Measurements from ENCODE around the gene GABRG3.
A peak's percentile ranks its signal among the peaks of the same experiment; 100 is the strongest.

Gene GABRG3

DNA sequence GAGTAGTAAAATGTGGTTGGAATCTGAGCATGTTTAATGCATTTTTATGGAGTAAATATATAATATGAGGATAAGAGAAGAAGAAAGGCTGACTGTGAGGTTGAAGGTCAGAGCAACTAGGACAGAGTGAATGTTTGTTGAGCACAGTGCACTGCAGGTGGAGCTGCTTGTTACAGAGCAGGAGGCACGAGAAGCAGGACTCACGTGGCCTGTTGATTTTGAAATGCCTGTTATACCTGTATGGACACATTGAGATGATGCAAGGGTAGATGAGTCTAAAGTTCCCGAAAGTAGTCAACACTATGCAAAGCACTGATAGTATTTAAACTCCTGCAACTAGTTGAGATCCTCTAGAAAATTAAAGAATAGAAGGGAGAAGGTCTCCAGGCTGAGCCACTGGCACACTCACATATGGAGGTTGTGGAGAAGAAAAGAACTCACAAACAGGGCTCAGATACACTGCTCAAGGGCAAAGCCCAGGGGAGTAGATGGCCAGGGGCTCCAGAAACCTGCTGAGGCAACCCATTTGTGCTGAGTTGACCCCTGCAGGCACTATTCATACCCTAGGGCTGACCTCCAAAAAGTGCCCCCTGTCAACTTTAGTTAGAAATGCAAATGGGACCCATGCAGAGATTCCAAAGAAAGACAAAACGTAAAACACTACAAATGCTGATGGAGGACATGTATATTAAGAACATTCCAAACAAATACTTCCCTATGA, 541.5 kb downstream of the GABRG3 start:
- Mint-ChIP-seq H3K27ac (no peak overlapping the region), H3K4me3 (no peak overlapping the region), H3K27me3 (no peaks in the 10 kb centered on the region), H3K4me1 (no peaks in the 10 kb centered on the region), H3K36me3 (no peaks in the 10 kb centered on the region), H3K9me3 (peaks cover 11% of the 10 kb centered on the region)
- ATAC-seq = no peak

DNA sequence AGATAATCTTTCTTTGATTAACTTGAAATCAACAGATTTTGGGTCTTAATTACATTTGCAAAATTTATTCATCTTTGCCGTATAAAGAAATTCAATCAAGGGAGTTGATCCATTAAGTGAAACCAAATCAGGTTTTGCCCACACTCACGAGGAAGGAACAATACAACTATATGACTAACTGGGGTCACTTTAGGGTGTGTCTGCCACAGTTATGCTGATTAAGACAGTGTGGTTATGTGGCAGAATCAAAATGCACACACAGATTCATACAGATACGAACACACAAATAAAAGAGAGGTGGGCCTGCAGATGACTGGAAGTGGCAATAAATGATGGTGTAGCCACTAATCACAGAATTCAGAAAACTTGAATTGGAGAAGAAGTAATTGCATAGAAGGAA, 543.5 kb downstream of the GABRG3 start:
- no peak for ATAC-seq
- Mint-ChIP-seq H3K4me3 (no peak overlapping the region), H3K27ac (no peak overlapping the region), H3K27me3 (no peaks in the 10 kb centered on the region), H3K4me1 (no peaks in the 10 kb centered on the region), H3K36me3 (no peaks in the 10 kb centered on the region), H3K9me3 (peaks cover 13% of the 10 kb centered on the region)

DNA sequence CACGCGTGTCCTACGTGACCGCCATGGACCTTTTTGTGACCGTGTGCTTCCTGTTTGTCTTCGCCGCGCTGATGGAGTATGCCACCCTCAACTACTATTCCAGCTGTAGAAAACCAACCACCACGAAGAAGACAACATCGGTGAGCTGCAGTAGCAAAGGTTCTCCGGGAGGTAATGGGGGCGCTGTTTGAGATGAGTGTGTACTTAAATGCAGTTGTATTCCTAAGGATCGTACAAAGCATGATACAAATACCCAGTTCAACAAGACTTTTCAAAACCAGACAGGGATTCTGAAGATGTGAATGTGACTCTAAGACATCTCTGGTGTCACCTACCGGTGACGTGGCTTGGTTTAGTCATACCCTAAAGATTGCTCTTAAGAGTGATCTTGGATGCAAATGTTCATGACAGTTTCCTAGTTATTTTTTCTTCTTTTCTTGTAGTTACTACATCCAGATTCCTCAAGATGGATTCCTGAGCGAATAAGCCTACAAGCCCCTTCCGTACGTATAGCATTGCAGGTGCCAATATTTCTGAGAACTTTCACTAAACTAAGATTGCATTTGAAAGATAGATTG, 556.6 kb downstream of the GABRG3 start:
- H3K9me3 Mint-ChIP-seq = peaks cover 17% of the 10 kb centered on the region
- no peak overlapping the region for H3K4me3 Mint-ChIP-seq
- H3K27ac Mint-ChIP-seq = no peak overlapping the region
- no peaks in the 10 kb centered on the region for H3K27me3 Mint-ChIP-seq
- H3K4me1 Mint-ChIP-seq = no peaks in the 10 kb centered on the region
- no peaks in the 10 kb centered on the region for H3K36me3 Mint-ChIP-seq
- ATAC-seq = no peak

DNA sequence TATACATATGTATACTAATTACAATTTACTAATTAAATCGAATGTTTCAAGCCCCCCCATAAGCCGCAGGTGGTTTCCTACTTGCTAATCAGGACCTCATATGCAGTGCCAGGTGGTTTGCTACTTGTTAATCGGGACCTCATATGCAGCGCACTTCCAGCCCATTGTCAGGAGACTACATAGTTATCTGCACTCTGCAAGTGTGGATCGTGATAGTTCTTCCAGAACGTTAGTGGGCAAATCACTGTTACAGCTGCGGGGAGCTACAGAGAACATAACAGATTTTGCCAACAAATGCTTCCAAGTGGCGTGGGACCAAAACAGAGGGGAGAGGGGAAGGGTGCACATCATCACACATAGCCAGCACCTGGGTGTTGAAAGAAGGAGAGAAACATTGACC, 558.4 kb downstream of the GABRG3 start:
- ATAC-seq = no peak
- H3K4me1 Mint-ChIP-seq = no peaks in the 10 kb centered on the region
- H3K27ac Mint-ChIP-seq = no peak overlapping the region
- H3K36me3 Mint-ChIP-seq = no peaks in the 10 kb centered on the region
- H3K27me3 Mint-ChIP-seq = no peaks in the 10 kb centered on the region
- H3K4me3 Mint-ChIP-seq = no peak overlapping the region
- peaks cover 13% of the 10 kb centered on the region for H3K9me3 Mint-ChIP-seq

DNA sequence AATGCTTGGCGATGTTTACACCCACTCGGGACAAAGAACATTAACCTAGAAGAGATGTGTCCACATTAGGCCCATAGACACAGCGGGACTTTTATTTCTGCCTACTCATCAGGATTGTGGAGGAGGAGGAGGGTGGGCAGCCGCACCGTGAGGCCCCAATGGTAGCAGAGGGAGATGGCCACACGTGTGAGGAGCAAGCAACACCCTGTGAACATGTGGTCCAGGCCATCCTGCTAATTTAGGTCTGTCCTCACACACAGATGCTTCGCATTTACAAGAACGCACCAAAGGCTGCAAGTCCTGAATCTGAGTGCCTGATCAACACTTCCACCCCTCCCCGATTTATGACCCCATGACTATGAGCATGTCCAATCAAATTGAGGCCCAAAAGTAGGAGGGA, 560.0 kb downstream of the GABRG3 start:
- Mint-ChIP-seq H3K36me3 (no peaks in the 10 kb centered on the region), H3K27ac (no peak overlapping the region), H3K4me1 (no peaks in the 10 kb centered on the region), H3K9me3 (peaks cover 10% of the 10 kb centered on the region), H3K4me3 (no peak overlapping the region), H3K27me3 (no peaks in the 10 kb centered on the region)
- no peak for ATAC-seq

DNA sequence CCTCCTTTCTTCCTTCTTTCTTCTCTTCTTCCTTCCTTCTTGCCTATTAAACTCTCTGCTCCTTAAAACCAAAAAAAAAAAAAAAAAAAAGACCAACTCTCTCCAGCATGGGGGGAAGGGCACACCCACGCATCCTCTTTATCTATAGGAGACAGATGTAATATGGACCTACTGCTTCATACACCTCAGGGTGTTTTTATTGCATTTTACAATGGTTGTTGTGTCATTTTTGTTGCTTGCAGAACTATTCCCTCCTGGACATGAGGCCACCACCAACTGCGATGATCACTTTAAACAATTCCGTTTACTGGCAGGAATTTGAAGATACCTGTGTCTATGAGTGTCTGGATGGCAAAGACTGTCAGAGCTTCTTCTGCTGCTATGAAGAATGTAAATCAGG, 561.4 kb downstream of the GABRG3 start:
- ATAC-seq = no peak
- Mint-ChIP-seq H3K4me3 (no peak overlapping the region), H3K4me1 (no peaks in the 10 kb centered on the region), H3K36me3 (no peaks in the 10 kb centered on the region), H3K27ac (no peak overlapping the region), H3K27me3 (no peaks in the 10 kb centered on the region), H3K9me3 (peaks cover 5% of the 10 kb centered on the region)

DNA sequence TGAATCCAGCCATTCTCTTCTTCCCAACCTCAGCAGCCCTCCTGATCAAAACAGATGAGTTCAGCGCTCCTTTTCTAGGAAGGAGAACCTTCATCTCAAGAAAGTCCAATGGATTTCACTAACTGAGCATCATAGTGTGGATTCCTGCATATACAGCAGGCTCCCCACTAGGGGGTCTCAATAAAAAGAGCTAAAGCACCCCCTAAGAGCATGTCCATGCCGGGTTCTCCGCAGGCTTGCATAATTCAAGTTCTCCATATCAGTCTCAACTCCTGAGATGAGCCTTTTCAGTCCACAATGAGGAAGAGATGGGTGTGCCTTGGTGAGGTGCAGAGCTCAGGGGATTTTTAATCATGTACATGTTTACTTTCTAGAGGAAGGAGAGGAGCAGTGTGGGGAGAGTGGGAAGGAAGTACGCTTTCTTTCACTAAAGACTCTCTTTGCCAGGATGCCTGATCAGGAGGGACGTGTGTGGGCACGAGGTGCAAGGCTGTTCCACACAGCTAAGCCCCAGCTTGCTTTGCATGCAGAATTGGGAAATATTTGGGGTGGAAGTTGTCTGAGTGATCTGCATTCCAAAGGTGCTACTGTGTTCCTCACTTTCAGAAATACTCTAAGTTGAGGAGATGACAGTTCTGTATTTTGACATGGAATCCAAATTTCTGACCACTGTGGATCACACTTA, 564.6 kb downstream of the GABRG3 start:
- Mint-ChIP-seq H3K27ac (no peak overlapping the region), H3K27me3 (no peaks in the 10 kb centered on the region), H3K4me1 (no peaks in the 10 kb centered on the region), H3K9me3 (peaks cover 2% of the 10 kb centered on the region), H3K36me3 (peaks cover 2% of the 10 kb centered on the region), H3K4me3 (no peak overlapping the region)
- ATAC-seq = no peak

DNA sequence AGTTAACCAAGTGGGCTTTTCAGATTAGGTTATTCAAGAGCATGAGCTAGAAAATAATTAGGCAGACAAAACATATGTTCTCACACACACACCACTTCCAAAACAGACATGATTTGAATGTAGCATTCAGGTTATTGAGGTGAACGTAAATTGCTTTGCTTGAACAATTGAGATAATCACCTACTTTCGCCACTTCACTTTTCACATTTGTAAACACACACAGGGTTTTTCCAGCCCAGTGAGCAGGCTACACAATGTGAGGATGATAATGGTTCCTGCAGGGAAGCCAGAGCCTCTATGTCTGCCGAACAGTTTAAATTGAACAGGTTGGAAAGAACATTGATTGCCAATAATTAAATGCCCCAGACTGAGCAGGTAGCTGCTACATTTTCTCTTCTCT, 567.3 kb downstream of the GABRG3 start:
- Mint-ChIP-seq H3K4me3 (no peak overlapping the region), H3K36me3 (peaks cover 4% of the 10 kb centered on the region), H3K27ac (no peak overlapping the region), H3K9me3 (peaks cover 4% of the 10 kb centered on the region), H3K27me3 (no peaks in the 10 kb centered on the region), H3K4me1 (no peaks in the 10 kb centered on the region)
- ATAC-seq = no peak

DNA sequence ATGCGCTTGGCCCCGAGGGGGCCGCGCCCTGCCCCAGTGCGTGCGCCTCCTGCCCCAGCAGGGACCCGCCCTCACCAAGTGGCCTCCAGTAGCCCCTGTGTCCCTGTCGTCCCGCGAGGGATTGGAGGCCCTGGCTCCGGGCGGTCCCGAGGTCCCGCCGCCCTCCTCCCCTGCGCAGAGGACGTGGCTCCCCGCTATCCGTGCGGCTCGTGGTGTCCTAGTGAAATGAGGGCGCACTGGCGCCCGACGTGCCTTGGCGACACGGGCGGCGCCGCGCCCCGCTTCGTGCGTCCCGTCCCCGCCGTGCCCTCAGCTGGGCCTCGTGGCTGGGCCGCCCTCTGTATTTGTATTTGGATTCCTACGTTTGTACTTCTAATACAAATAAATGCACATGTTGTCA, 570.6 kb downstream of the GABRG3 start:
- Mint-ChIP-seq H3K36me3 (peaks cover 4% of the 10 kb centered on the region), H3K9me3 (peaks cover 4% of the 10 kb centered on the region)

DNA sequence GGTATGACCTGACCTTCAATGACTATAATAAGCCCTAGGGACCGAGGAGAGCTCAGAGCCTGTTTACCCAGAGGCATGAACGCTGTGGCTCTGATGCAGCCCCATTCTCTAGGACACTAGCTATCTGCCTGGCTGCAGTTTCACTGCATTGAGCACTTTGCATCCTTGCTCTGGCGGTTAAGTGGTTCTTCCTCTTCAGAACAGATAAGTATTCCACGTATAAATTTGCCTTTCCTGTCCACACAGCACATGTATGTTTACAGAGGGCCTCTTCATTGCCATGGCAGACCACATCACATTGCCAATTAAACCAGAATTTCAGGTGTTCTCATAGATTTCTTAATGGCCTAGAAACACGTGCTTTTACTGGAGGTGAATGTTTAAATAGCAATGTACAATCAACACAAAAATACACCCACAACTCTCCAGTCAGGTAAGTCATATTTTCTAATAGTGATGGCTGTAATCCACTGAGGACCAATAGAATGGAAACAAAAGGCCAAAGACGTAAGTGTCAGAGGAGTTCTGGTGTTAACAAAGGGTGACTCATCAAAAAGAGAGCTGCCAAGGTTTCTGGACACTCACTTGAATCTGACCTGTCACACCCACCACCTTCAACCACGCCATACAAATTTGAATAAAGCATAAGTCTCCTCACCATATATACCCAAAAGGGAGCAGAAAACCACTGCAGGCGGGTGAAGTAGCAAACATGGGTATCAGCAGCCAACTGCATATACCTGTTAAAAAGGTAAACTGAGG, 574.7 kb downstream of the GABRG3 start:
- Mint-ChIP-seq H3K9me3 (peaks cover 2% of the 10 kb centered on the region), H3K36me3 (peaks cover 2% of the 10 kb centered on the region), H3K4me3 (no peak overlapping the region), H3K27me3 (no peaks in the 10 kb centered on the region), H3K4me1 (no peaks in the 10 kb centered on the region), H3K27ac (no peak overlapping the region)
- ATAC-seq = no peak

More for the DNA sequence above, 570.6 kb downstream of the GABRG3 start:
- no peaks in the 10 kb centered on the region for H3K4me1 Mint-ChIP-seq
- ATAC-seq = peak; percentile 47
- H3K4me3 Mint-ChIP-seq = no peak overlapping the region
- no peaks in the 10 kb centered on the region for H3K27me3 Mint-ChIP-seq
- H3K27ac Mint-ChIP-seq = no peak overlapping the region

DNA sequence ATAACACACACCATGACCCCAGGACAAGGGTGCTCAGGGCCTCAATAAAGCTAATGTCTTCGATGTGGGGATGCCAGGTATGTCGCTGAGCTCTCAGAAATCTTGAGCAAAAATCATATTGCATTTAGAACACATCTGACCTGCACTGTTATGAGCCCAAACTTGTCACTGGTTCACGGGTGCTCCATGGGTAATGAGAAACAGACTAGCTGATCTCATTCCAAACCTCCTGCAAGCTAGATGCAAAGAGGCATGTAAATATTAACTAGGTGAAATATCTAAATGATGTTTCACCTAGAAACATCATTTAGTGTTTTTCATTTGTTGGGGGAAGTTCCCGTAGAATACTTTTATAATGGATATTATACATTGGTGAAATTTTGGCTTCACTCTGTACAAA, 578.8 kb downstream of the GABRG3 start:
- Mint-ChIP-seq H3K4me1 (no peaks in the 10 kb centered on the region), H3K4me3 (no peak overlapping the region), H3K9me3 (no peaks in the 10 kb centered on the region), H3K27ac (no peak overlapping the region), H3K36me3 (no peaks in the 10 kb centered on the region), H3K27me3 (no peaks in the 10 kb centered on the region)
- no peak for ATAC-seq

DNA sequence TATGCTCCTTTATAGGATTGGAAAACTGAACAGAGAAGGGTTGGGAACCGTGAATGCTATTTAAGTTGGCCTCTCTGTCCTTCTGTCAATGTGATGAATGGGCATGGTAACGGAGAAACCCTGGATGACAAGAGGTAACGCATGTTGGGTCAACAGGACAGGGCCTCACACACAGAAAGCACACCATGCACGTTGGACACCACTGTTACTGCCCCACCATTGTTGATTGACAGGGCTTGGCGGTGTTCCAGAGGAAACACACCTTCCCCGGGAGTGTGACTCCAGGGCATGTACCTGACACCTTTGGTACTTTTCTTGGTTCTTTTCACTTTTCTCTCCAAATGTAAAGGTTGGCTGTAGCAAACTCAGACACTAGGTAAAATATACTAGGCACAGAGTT, 579.7 kb downstream of the GABRG3 start:
- Mint-ChIP-seq H3K4me1 (no peaks in the 10 kb centered on the region), H3K9me3 (peaks cover 3% of the 10 kb centered on the region), H3K36me3 (no peaks in the 10 kb centered on the region), H3K27me3 (no peaks in the 10 kb centered on the region), H3K27ac (no peak overlapping the region), H3K4me3 (no peak overlapping the region)
- ATAC-seq = no peak

DNA sequence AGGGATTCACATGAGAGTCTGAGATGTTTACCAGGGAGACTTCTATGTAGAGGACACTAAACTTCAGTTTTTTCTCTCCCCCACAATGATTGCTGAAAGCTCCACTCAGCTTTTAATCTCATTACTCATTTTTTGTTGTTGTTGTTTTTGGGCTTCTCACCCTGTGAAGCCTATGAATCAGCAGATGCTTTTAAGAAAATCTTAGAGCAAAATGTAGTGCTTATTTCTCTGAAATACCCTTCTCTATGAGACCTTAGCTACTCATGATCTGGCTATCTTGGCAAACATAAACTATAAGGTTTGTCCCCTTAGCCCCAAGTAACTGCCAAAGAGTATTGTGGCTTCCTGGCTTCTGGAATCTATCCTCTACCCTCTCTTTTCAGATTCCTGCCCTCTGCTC, 590.8 kb downstream of the GABRG3 start:
- Mint-ChIP-seq H3K36me3 (no peaks in the 10 kb centered on the region), H3K27me3 (no peaks in the 10 kb centered on the region), H3K4me3 (no peak overlapping the region), H3K27ac (no peak overlapping the region), H3K9me3 (peaks cover 16% of the 10 kb centered on the region), H3K4me1 (no peaks in the 10 kb centered on the region)
- ATAC-seq = no peak

DNA sequence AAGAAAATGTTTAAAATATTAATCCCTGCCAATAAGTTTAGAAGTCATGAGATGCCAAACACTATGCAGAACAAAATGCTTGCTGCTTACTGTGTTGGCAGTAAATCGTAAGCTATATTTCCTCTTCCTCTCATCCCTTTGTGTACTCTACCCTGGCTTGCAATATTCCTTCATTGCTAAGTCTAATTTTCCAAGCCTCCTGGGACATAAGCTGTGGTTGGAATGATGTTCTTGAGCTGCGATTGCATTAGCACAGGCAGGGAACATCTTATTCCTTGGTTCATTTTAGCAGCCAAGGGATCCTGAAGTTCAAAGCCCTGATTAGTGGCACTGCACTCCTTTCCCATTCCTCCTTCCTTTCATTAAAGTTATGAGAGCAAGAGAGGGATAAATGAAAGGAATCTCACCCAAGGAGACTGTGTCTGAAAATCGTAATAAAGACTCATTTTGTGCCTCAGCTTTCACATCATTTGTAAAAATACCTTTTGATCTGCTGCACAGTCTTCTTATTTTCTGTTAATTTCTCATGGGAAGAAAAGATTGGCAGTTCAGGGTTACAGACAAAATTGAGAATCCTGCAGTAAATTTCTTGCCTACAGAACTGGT, 592.9 kb downstream of the GABRG3 start:
- Mint-ChIP-seq H3K36me3 (no peaks in the 10 kb centered on the region), H3K9me3 (peaks cover 16% of the 10 kb centered on the region), H3K27ac (no peak overlapping the region), H3K4me3 (no peak overlapping the region), H3K4me1 (no peaks in the 10 kb centered on the region), H3K27me3 (no peaks in the 10 kb centered on the region)
- no peak for ATAC-seq

DNA sequence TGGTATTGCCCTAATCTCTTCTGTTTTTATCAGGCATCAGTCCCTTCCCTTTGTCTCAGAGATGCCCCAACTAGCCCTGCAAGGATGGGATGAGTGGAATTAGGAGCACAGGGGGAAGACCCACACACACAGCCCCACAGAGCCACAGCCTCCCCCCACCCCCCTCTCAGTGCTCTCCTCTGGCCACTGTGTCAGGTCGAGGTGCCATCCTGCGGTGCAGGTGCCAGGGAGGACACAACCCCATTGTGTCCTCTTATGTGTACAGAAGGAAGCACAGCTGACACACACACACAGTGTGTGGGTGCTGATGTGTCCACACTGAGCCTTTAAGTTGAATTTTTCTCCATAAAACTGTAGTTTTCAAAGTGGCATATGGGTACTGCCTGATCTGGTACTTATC, 593.7 kb downstream of the GABRG3 start:
- Mint-ChIP-seq H3K36me3 (no peaks in the 10 kb centered on the region), H3K4me1 (no peaks in the 10 kb centered on the region), H3K27me3 (no peaks in the 10 kb centered on the region), H3K4me3 (no peak overlapping the region), H3K27ac (no peak overlapping the region), H3K9me3 (peaks cover 13% of the 10 kb centered on the region)
- no peak for ATAC-seq
